Measurements from ENCODE around the gene TSPAN14.

Gene TSPAN14

DNA sequence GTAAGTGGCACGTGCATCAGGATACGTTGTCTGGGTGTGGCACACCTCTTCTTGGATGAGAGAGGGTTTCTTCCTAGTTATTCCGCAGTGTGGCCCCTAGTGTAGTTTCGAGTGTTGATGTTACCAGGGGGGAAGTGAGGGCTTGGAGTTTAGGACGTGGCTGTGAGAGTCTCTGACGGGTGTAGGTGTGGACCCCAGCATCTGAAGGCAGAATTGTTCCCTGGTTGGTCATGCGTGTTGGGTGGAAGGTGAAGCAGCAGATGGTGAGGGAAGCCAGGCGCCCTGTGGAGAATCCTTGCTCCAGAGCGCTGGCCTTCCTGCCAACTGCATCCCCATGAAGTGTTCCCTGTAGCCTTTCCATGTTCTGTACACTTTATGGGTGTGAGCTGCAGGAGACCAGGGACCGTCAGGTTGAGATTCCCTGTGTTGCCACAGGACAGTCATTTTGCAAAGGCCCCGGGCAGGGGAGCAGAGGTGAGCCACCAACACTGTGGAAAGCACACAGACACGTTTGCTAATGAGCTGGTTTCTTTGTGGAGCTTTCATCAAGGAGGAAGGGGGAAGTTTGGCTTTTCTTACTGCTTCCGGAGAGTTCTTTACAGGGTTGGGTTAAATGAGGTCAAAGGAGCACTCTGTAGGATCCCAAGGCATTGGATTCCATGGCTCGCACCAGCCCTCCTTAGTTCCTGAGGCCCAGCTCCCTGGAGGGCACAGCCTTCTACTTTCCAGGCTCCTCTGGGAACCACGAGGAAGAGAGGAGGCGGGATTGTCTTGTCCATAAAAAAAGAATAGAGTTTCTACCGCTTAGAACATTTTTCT is 32.0 kb downstream of the TSPAN14 start:
- Histone ChIP-seq H2AFZ (ENCODE audit: low read length) (no peak overlapping the region), H3K79me2 (ENCODE audit: low read length) (no peaks in the 10 kb centered on the region), H3F3A (ENCODE audit: insufficient read depth, low read length) (no peaks in the 10 kb centered on the region), H3K27me3 (replicated peaks; ENCODE audit: insufficient read depth, low read length) (no peaks in the 10 kb centered on the region), H3K9ac (ENCODE audit: low read length) (no peak overlapping the region), H3K4me2 (ENCODE audit: low read depth, low read length) (no peak overlapping the region), H3K9me2 (replicated peaks; ENCODE audit: insufficient read depth, low read length) (no peaks in the 10 kb centered on the region), H4K20me1 (ENCODE audit: insufficient read depth, low read length) (no peaks in the 10 kb centered on the region), H3K36me3 (replicated peaks; ENCODE audit: insufficient read depth, low read length) (no peaks in the 10 kb centered on the region), H3K9me3 (replicated peaks; ENCODE audit: insufficient read depth, low read length) (no peaks in the 10 kb centered on the region), H3K4me1 (ENCODE audit: low read length) (no peaks in the 10 kb centered on the region), H3K4me3 (ENCODE audit: low read length) (no peak overlapping the region), H3K27ac (ENCODE audit: low read length) (no peak overlapping the region)
- TF ChIP-seq CTCF (IDR thresholded peaks at IDR 0.05; ENCODE audit: low read length) (no peak), EZH2phosphoT487 (IDR thresholded peaks at IDR 0.05; ENCODE audit: low read length) (no peak), EZH2 (optimal IDR thresholded peaks at IDR 0.05; ENCODE audit: low read depth, low read length) (no peak)
- DNase-seq = no peak

DNA sequence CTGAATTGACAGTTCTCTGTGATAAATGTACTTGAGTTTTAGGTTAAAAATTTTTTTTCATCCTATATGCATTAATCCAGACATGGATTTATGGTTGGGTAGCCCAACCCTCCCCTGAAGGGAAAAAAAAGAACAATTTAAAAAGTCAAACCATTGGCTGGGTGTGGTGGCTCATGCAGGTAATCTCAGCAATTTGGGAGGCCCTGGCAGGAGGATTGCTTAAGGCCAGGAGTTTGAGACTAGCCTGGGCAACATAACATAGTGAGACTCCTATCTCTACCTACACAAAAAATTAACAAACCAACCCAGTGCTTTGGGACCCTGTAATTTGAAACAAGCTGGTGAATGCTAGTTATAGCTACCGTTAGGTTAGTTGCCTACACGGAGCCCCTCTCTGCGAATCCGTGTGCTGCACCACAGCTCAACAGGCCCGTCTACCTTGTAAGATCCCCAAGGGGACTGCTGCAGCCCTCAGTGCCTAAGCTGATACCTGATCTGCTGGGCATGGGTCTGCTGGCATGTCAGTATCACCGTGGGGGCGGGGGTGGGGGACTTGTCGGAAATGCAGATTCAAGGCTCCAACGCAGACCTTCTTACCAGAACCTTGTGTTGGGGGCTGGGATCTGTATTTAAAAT is 32.8 kb downstream of the TSPAN14 start:
- Histone ChIP-seq H3K9me2 (replicated peaks; ENCODE audit: insufficient read depth, low read length) (no peaks in the 10 kb centered on the region), H3F3A (ENCODE audit: insufficient read depth, low read length) (no peaks in the 10 kb centered on the region), H3K27me3 (replicated peaks; ENCODE audit: insufficient read depth, low read length) (no peaks in the 10 kb centered on the region), H3K27ac (ENCODE audit: low read length) (no peak overlapping the region), H3K4me1 (ENCODE audit: low read length) (no peaks in the 10 kb centered on the region), H3K4me2 (ENCODE audit: low read depth, low read length) (no peak overlapping the region), H3K79me2 (ENCODE audit: low read length) (no peaks in the 10 kb centered on the region), H3K36me3 (replicated peaks; ENCODE audit: insufficient read depth, low read length) (no peaks in the 10 kb centered on the region), H3K9me3 (replicated peaks; ENCODE audit: insufficient read depth, low read length) (no peaks in the 10 kb centered on the region), H3K9ac (ENCODE audit: low read length) (no peak overlapping the region), H3K4me3 (ENCODE audit: low read length) (no peak overlapping the region), H4K20me1 (ENCODE audit: insufficient read depth, low read length) (no peaks in the 10 kb centered on the region), H2AFZ (ENCODE audit: low read length) (no peak overlapping the region)
- no peak for DNase-seq
- TF ChIP-seq EZH2phosphoT487 (IDR thresholded peaks at IDR 0.05; ENCODE audit: low read length) (no peak), EZH2 (optimal IDR thresholded peaks at IDR 0.05; ENCODE audit: low read depth, low read length) (no peak), CTCF (IDR thresholded peaks at IDR 0.05; ENCODE audit: low read length) (no peak)

DNA sequence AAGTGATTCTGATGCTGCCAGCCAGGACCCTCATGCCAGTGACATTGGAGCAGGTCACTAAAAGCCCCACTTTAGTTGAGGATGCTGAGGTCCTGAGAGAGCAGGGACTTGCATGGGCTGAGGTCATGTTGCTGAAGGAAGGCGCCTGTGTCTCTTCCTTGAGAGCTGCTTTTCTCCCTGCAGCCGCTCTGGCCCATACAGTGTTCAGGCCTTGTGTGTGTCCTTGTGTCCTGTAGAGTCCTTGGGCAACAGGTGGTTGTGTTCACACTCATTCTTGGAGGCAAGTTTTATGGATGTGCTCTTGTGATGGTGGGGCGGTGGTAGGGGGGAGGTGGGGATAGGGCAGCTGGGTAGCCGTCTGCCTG is 33.3 kb downstream of the TSPAN14 start:
- no peaks in the 10 kb centered on the region for H3K27me3 ChIP-seq (replicated peaks; ENCODE audit: insufficient read depth, low read length)
- H3K4me1 ChIP-seq (ENCODE audit: low read length) = no peaks in the 10 kb centered on the region
- no peak overlapping the region for H2AFZ ChIP-seq (ENCODE audit: low read length)
- H3K79me2 ChIP-seq (ENCODE audit: low read length) = no peaks in the 10 kb centered on the region
- H3K4me2 ChIP-seq (ENCODE audit: low read depth, low read length) = no peak overlapping the region
- no peaks in the 10 kb centered on the region for H3K9me3 ChIP-seq (replicated peaks; ENCODE audit: insufficient read depth, low read length)
- no peaks in the 10 kb centered on the region for H4K20me1 ChIP-seq (ENCODE audit: insufficient read depth, low read length)
- no peak overlapping the region for H3K4me3 ChIP-seq (ENCODE audit: low read length)
- H3F3A ChIP-seq (ENCODE audit: insufficient read depth, low read length) = no peaks in the 10 kb centered on the region
- no peak overlapping the region for H3K27ac ChIP-seq (ENCODE audit: low read length)
- no peaks in the 10 kb centered on the region for H3K9me2 ChIP-seq (replicated peaks; ENCODE audit: insufficient read depth, low read length)
- H3K36me3 ChIP-seq (replicated peaks; ENCODE audit: insufficient read depth, low read length) = no peaks in the 10 kb centered on the region
- DNase-seq = no peak
- H3K9ac ChIP-seq (ENCODE audit: low read length) = no peak overlapping the region
- TF ChIP-seq EZH2 (optimal IDR thresholded peaks at IDR 0.05; ENCODE audit: low read depth, low read length) = no peak
- no peak for TF ChIP-seq EZH2phosphoT487 (IDR thresholded peaks at IDR 0.05; ENCODE audit: low read length)
- no peak for TF ChIP-seq CTCF (IDR thresholded peaks at IDR 0.05; ENCODE audit: low read length)

All from MM.1S (cell line).